Activated naive CD4-positive, alpha-beta T cell treated with anti-CD3 and anti-CD28 coated beads, Interleukin-2, amount 50 U/mL, for 24 hours (primary cell): Measurements from ENCODE around the gene GALNT2.

Source experiments
- H3K27ac Mint-ChIP-seq: one replicate; pipeline ENCODE4 v1.8.0; 2021; ENCODE audit warnings: mild to moderate bottlenecking, mixed read lengths
- H3K27me3 Mint-ChIP-seq: one replicate; pipeline ENCODE4 v1.8.0; 2021; ENCODE audit warnings: mixed read lengths
- H3K36me3 Mint-ChIP-seq: one replicate; pipeline ENCODE4 v1.8.0; 2021; ENCODE audit warnings: mixed read lengths
- H3K4me1 Mint-ChIP-seq: one replicate; pipeline ENCODE4 v1.8.0; 2021; ENCODE audit warnings: mixed read lengths
- H3K4me3 Mint-ChIP-seq: one replicate; pipeline ENCODE4 v1.8.0; 2021; ENCODE audit warnings: mild to moderate bottlenecking, mixed read lengths
- H3K9me3 Mint-ChIP-seq: one replicate; pipeline ENCODE4 v1.8.0; 2021; ENCODE audit warnings: mixed read lengths

GALNT2 gene

DNA sequence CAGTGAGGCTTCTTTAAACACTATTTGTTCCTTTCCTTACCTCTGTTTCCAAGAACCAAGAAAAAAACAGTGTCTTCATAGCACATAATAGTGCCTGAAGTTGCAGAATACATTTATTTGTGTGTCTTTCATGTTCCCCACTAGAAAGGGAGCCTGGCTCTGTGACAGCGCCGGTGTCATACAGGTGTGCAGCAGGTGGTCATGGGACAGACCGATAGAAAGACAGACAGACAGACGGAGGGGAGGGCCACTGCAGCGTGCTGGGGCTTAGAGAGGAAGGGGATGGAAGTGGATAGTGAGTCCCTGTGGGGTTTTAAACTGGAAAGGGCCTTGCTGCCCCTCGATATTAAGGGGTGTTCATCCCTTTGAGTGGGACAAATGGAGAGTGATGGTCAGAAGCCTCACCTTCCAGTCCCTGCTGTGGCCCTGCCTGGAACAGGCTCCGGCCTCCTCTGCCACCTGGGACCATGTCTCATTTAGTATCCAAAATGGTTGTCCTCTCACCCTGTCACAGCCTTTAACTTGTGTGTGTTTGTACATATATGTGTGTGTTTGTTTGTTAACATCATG, 206.2 kb downstream of the GALNT2 start:
- no peaks in the 10 kb centered on the region for H3K27me3 Mint-ChIP-seq
- H3K9me3 Mint-ChIP-seq, result no peaks in the 10 kb centered on the region
- no peak overlapping the region for H3K27ac Mint-ChIP-seq
- H3K4me3 Mint-ChIP-seq, result no peak overlapping the region
- peaks cover 37% of the 10 kb centered on the region for H3K4me1 Mint-ChIP-seq
- H3K36me3 Mint-ChIP-seq, result peaks cover 1% of the 10 kb centered on the region

DNA sequence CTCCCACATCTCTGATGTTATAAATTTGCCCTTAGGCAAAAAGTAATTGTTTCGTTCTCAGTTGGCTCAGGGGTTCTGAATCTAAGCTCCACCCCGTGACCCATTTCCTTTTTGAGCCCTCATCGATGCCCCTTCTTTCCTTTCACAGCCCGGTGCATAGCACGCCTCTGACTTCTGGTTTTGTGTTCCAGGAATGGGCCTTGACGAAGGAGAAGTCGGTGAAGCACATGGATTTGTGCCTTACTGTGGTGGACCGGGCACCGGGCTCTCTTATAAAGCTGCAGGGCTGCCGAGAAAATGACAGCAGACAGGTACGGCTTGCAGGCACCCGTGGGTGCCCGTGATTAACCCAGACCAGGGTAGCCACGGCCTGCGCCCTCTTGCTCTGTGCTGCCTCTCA, 207.2 kb downstream of the GALNT2 start:
- Mint-ChIP-seq H3K4me3 (no peak overlapping the region), H3K27ac (no peak overlapping the region), H3K27me3 (no peaks in the 10 kb centered on the region), H3K4me1 (peaks cover 44% of the 10 kb centered on the region), H3K9me3 (no peaks in the 10 kb centered on the region), H3K36me3 (peaks cover 4% of the 10 kb centered on the region)

DNA sequence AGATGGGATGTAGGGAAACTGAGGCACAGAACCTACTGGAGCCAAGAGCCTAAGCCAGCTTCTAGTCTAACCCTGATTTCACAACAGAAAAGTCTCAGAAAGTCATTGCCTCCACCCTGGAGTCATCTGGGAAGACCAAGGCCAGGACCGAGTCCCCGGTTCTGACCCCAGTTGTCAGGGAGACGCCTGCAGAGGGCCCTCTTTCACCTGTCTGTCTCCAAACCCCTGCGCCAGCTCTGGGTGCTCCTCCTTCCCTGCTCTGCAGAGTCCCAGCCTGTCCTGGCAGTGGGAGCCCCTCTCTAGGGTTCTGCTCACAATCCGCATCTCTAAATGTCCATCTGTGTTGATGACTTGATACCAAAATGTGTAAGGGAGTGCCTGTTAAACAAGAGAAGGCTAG, 209.4 kb downstream of the GALNT2 start:
- Mint-ChIP-seq H3K27ac (no peak overlapping the region), H3K9me3 (no peaks in the 10 kb centered on the region), H3K4me1 (peaks cover 32% of the 10 kb centered on the region), H3K27me3 (no peaks in the 10 kb centered on the region), H3K36me3 (peaks cover 4% of the 10 kb centered on the region), H3K4me3 (no peak overlapping the region)

DNA sequence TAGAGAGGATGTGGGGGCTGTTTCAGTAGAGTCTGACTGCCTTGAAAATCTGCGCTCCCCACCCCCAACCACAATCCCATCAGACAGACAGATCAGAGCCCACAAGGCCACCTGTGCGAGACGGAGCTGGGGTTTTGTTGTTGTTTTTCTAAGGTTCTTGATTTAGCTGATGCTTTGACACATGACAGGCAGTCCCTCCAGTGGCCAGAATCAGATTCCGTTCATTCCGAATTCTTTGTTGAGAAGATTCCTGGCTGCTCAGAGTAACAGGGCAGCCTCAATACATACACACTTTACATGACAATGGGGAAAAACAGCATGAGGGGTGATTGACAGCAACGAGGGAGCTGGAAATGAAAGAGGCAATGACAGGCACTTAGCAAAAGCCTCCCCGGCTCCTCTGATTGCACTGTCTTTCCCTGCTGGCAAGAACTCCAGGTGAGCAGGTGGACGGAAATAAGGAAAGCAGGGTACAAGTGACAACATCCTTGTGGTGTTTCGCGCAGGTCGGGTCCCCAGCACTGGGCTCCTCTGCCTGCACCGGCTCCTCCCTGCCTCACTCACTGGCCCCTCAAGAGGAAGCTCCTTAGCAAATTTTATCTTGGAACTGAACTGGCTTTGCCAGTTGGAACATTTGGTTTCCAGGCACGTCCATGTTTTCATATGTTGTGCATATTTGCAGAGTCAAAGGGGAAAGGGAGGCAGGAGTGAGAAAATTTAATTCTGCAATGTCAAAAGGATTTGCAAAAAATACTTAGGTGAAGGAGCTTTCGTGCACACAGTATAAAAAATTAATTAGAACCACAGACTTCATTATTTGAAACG, 210.4 kb downstream of the GALNT2 start:
- Mint-ChIP-seq H3K27me3 (no peaks in the 10 kb centered on the region), H3K4me3 (no peak overlapping the region)

DNA sequence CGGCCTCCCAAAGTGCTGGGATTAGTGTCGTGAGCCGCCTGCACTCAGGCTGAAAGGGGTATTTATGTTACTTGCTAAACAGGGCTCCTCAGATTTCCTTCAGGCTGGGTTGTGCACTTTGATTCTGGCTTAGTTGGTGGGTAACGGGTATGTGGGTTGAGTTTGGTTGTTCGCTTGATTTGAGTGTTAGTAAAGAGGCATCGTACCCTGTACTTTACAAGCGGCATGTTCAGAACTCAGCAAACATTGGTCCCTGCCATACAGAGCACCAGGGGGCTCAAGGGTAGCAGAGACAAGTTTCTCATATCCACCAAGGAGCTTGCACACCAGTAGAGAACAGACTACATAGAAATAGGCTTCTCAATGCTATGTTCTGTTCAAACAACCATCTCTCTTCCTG, 211.3 kb downstream of the GALNT2 start:
- Mint-ChIP-seq H3K9me3 (no peaks in the 10 kb centered on the region), H3K36me3 (peaks cover 3% of the 10 kb centered on the region), H3K4me1 (peaks cover 30% of the 10 kb centered on the region), H3K27ac (no peak overlapping the region), H3K27me3 (no peaks in the 10 kb centered on the region), H3K4me3 (no peak overlapping the region)

More for the DNA sequence above, 210.4 kb downstream of the GALNT2 start:
- H3K36me3 Mint-ChIP-seq, result peaks cover 3% of the 10 kb centered on the region
- peak overlapping the region; percentile 47 for H3K27ac Mint-ChIP-seq
- H3K9me3 Mint-ChIP-seq, result no peaks in the 10 kb centered on the region
- H3K4me1 Mint-ChIP-seq, result peaks cover 39% of the 10 kb centered on the region

DNA sequence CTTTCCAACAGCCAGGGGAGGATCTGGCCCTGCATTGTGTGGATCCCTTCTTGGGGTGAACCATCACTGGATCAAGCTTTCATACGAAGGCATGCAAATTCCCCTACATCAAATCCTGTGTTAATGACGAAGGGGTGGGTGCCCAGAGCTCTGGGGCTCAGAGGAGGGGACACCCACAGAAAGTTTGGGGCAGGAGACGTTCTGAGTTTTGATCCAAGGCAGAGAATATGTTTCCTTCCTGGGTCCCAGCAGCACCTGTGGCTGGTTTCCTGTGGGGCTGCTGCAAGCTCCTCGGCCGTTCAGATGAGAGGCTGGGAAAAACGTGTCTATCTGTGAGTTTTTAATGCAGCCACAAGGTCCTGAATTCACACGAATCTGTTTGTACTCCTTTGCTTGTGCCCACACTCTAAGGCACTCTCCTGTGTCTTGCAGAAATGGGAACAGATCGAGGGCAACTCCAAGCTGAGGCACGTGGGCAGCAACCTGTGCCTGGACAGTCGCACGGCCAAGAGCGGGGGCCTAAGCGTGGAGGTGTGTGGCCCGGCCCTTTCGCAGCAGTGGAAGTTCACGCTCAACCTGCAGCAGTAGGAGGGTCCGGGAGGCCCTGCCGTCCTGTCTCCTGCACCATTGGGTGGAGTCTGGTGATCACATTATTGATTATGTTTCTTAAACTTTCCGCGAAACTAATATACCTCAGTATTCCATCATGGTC, 212.0 kb downstream of the GALNT2 start:
- Mint-ChIP-seq H3K4me1 (peaks cover 26% of the 10 kb centered on the region), H3K9me3 (no peaks in the 10 kb centered on the region), H3K4me3 (no peak overlapping the region), H3K36me3 (peaks cover 3% of the 10 kb centered on the region), H3K27me3 (no peaks in the 10 kb centered on the region), H3K27ac (no peak overlapping the region)

DNA sequence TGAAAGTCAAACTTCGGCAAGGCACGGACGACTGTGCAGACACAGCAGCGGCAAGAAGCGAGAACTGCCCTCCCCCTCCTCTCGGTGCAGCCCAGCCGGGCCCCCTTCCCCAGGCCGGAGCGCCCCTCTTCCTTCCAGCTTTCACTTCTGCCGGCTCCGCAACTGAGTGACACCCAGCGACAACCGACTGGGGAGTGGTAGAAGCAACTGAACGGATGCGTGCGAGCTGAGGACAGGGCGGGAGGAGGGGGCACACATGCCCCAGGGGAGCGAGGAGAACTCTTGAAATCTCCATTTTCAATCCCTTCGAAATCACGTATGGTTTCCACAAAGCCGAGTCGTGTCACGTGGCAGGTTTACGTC, 212.5 kb downstream of the GALNT2 start:
- no peak overlapping the region for H3K27ac Mint-ChIP-seq
- no peak overlapping the region for H3K4me3 Mint-ChIP-seq
- no peaks in the 10 kb centered on the region for H3K27me3 Mint-ChIP-seq
- H3K9me3 Mint-ChIP-seq, result no peaks in the 10 kb centered on the region
- peaks cover 22% of the 10 kb centered on the region for H3K4me1 Mint-ChIP-seq
- peaks cover 3% of the 10 kb centered on the region for H3K36me3 Mint-ChIP-seq

DNA sequence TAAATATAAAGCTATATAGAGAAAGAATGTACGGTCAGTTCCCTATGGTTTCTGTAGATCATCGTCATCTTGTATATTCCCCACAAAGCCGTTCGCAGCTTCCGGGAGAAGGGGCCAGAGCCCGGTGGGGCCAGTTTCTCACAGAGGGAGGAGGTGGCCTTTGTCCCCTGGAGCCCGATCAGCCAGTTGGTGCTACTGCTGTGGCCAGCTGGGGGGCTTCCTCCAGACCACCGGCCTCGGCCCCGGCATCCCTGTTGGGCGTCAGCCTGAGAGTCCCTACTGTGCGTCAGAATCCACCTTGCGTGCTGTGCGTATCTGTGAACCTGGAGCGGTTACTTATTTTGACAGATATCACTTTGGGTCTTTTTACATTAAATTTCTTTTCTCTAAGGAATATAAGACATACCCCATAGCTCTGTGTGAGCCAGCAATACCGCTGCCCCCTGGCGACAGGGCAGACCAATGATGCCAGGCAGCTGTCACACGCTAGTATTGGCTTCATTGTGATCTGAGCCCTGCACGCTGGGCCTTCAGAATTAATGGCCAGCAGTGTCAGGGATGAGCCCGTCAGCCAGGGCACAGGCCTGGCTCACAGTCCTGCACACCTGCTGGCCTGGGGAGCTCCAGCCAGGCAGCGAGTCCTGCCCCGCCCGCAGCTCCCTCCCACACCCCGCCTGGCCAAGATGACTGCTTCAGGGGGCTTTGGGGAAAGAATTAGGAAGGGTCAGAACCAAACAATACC, 213.2 kb downstream of the GALNT2 start:
- H3K4me1 Mint-ChIP-seq, result peaks cover 22% of the 10 kb centered on the region
- H3K27me3 Mint-ChIP-seq, result no peaks in the 10 kb centered on the region
- peaks cover 3% of the 10 kb centered on the region for H3K36me3 Mint-ChIP-seq
- H3K4me3 Mint-ChIP-seq, result no peak overlapping the region
- no peaks in the 10 kb centered on the region for H3K9me3 Mint-ChIP-seq
- H3K27ac Mint-ChIP-seq, result peak overlapping the region; percentile 17

DNA sequence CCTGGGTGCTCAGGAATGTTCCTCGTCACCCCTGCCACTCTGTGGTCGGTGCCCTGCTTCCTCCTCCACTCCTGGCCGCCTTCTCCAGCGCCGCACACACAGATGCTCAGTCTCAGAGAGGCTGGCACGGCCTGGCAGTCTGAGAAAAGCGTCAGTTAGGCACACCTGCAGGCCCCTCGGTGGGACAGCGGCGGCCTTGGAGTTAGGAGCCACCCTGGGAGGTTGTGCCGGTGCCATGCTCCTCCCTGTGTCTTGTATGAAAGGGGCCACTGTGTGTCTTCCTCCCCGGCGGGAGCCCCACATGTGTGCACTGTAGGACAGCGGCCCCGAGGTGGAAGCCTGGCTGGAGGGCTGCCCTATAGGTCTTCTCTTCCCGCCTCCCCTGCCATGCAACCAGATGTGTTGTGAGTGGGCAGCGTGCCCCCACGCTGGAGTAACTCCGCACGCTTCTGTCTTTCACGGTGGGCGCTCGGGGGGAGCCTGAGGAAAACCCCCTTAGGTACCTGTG, 213.9 kb downstream of the GALNT2 start:
- no peak overlapping the region for H3K4me3 Mint-ChIP-seq
- peaks cover 3% of the 10 kb centered on the region for H3K36me3 Mint-ChIP-seq
- peaks cover 22% of the 10 kb centered on the region for H3K4me1 Mint-ChIP-seq
- H3K9me3 Mint-ChIP-seq, result no peaks in the 10 kb centered on the region
- no peaks in the 10 kb centered on the region for H3K27me3 Mint-ChIP-seq
- peak overlapping the region; percentile 77 for H3K27ac Mint-ChIP-seq

DNA sequence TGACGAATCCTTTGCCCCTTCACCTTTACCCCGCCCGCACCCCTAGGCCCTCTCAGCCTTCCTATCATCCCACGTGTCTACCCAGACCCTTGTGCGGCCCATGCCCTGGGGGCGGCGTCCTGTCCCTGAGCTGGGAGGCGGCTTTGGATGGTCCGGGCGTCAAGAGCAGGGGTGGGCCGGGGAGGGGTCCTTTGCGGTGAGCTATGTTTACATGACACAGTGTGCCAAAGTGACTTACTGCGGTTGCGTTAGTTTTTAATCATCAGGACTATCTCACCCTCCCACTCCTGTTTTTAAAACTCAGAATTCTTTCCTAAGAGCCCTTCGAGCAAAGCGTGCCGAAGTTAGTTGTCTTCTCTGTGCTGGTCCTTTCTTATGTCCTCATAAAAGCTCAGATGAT, 214.5 kb downstream of the GALNT2 start:
- Mint-ChIP-seq H3K4me3 (no peak overlapping the region), H3K9me3 (no peaks in the 10 kb centered on the region), H3K36me3 (peaks cover 3% of the 10 kb centered on the region), H3K27me3 (no peaks in the 10 kb centered on the region), H3K27ac (no peak overlapping the region), H3K4me1 (peaks cover 22% of the 10 kb centered on the region)

DNA sequence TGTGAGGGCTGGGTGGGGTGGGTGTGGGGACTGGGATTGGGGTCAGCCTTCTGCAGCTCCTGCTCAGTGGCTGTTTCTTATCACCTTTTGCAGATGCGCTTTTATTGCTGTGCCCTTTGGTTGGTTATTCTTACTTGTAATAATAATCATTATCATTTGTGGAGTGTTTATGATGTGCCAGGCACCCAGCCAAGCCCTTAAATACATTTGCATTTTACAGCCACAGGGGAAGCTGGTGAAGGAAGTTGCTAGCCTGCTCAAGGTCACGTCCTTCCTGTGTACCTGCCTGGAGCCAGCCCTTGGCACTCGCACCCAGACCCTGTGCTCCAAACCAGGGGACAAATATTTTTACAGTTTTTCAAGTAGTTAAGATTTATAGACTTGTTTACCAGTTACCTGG, 215.1 kb downstream of the GALNT2 start:
- Mint-ChIP-seq H3K4me1 (peaks cover 20% of the 10 kb centered on the region), H3K27ac (no peak overlapping the region), H3K4me3 (no peak overlapping the region), H3K9me3 (no peaks in the 10 kb centered on the region), H3K27me3 (no peaks in the 10 kb centered on the region), H3K36me3 (peaks cover 3% of the 10 kb centered on the region)

DNA sequence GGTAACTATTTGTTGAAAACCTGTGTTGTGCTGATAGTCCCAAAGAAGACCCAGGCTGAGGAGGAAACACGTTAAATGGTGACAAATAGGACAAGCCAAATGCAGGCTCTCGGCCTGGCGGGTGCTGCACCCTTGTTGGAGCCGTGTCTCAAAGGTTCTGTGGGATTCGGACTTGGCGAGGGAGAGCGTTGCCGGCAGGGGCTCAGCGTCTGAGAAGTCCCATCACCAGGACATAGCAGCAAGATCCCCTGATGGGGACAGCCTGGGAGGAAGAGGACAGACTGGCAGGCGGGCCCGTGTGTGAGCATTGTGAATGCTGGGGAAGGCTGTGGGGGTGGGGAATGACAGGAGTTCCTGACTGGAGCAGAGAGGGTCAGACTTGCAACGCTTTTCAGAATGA, 216.6 kb downstream of the GALNT2 start:
- Mint-ChIP-seq H3K36me3 (peaks cover 1% of the 10 kb centered on the region), H3K4me3 (no peak overlapping the region), H3K9me3 (no peaks in the 10 kb centered on the region), H3K27me3 (no peaks in the 10 kb centered on the region), H3K27ac (peak overlapping the region; percentile 35), H3K4me1 (peaks cover 12% of the 10 kb centered on the region)

DNA sequence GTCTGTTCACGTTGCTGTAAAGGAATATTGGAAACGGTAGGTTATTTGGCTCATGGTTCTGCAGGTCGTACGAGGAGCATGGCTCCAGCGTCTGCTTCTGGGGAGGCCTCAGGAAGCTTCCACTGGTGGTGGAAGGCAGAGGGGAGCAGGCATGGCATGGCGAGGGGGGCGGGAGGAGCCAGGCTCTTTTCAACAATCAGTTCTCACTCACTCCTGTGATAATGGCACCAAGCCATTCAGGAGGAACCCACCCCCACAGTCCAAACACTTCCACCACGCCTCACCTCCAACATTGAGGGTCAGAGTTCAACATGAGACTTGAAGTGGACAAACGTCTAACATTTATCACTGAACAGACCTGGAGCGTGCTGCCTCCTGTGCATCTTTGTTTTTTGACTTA, 217.9 kb downstream of the GALNT2 start:
- peak overlapping the region; percentile 4 for H3K27ac Mint-ChIP-seq
- no peak overlapping the region for H3K4me3 Mint-ChIP-seq
- peaks cover 9% of the 10 kb centered on the region for H3K4me1 Mint-ChIP-seq
- no peaks in the 10 kb centered on the region for H3K9me3 Mint-ChIP-seq
- H3K36me3 Mint-ChIP-seq, result no peaks in the 10 kb centered on the region
- H3K27me3 Mint-ChIP-seq, result no peaks in the 10 kb centered on the region

DNA sequence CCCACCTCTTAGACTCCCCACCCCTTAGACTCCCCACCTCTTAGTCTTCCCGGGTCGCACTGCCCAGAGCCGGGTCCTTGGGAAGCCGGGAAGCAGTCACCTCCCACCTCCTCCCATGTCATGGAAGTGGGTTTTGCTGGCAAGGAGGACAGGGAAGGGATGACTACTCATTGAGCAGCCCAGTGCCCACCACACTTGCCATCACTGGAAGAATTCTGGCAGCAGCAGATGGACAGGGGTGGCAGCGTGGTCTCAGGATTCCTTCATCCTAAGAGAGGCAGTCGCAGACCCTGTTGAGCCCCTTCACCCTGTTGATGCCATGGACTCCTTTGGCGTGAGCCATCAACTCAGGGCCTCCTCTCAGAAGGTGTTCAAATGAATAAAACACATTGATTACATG, 218.3 kb downstream of the GALNT2 start:
- H3K27me3 Mint-ChIP-seq, result peaks cover 2% of the 10 kb centered on the region
- no peak overlapping the region for H3K4me3 Mint-ChIP-seq
- H3K36me3 Mint-ChIP-seq, result no peaks in the 10 kb centered on the region
- H3K4me1 Mint-ChIP-seq, result peaks cover 9% of the 10 kb centered on the region
- no peak overlapping the region for H3K27ac Mint-ChIP-seq
- H3K9me3 Mint-ChIP-seq, result no peaks in the 10 kb centered on the region

DNA sequence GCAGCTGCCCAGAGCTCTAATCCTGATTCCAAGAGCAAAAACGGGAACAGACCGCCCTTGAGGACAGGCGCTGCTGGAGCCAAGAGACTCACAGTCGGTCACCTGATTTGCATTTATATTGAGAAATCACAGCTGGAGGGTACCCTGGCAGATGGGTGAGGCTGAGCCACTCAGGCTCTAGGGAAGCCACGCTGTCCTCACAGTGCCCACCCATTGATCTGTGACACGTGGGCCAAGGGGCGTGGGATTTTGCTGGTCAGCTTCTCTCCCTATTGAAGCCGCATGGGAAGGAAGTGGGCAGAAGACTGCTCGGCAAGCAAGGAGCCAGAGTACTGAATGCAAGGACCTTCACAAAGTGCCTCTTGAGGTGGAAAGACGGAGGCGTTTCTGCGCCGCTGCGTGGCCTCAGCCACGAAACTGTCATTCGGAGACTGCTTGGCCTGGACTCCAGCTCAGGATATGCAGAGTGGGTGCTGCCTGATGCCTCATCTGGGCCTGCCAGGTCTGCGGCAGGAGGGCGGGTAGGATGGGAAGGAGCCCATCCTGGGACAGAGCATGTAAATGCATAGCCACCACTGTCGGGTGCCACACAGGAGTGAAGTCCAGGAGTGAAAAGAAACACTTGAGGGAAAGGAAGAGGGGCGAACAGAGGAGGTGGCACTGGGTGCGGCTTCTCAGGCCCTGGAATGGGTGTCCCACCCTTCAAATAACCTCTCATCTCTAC, 219.3 kb downstream of the GALNT2 start:
- Mint-ChIP-seq H3K27ac (peak overlapping the region; percentile 8), H3K36me3 (no peaks in the 10 kb centered on the region), H3K4me1 (peaks cover 9% of the 10 kb centered on the region), H3K27me3 (peaks cover 2% of the 10 kb centered on the region), H3K9me3 (no peaks in the 10 kb centered on the region), H3K4me3 (no peak overlapping the region)
